HG02759 (cell line): Measurements from ENCODE around the gene OLFML1.
"Not testable (repeated sequence)": the region's sequence is repeated elsewhere in the genome, so short reads cannot be mapped to it uniquely, and the experiment has no call there.

Experiments
- ATAC-seq: cut with Tn5 transposase; IDR thresholded peaks from one replicate; pipeline ENCODE4 v1.9.1; 2021; ENCODE audit warnings: mild to moderate bottlenecking, moderate library complexity; ENCODE audit not compliant: unreplicated experiment

Gene OLFML1

DNA sequence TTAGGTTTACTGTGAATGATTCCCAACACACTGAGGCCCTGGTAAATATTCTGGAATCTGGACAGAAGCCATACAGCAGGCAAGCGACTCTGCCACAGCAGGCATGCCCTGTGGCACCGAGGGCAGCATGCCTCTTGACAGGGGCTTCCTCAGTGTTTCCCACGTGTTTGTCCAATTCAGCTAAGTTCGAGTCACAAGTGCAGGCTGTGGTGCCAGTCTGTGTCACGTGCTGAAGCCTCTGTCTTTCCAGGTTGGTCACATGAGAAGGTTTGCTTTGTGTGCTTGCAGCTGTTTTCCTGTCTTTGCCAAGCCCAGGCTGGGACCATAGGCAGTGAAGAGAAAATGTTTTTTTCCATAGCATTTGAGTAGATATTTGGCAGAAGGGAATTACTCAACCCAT is 26.1 kb downstream of the OLFML1 start:
- ATAC-seq, result no peak

DNA sequence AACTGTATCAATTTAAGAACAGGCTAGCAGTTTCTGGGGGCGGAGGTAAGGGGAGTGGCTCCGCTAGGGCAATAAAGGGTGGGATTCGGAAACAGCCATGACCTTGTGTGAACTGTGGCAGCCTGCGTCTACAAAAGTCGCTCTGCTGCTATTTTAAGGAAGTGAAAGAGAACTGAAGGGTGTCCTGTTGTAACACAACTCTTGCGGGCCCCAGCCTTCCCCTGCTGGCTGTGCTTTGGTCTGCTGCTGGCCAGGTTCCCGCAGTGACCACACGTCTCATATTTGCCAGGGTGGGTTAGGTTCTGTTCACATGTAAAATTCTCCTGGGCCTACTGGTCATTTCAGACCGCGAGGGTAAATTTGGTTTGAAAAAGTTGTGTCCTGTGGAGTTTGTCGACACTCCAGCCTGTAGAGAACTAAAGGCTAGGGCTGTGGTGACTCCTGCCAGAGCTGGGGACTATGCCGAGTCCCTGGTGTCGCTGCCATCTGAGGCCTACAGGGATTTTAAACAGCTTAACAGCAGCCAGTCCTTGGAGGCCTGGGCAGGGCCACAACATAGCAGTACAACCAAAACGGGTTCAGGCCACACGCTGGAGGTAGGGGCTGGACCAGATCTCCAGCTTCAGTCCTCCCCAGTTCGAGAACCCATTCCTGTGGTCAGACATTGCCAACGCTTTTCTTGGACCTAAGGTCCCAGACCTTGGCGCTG is 27.4 kb downstream of the OLFML1 start:
- ATAC-seq, result peak; percentile 67

DNA sequence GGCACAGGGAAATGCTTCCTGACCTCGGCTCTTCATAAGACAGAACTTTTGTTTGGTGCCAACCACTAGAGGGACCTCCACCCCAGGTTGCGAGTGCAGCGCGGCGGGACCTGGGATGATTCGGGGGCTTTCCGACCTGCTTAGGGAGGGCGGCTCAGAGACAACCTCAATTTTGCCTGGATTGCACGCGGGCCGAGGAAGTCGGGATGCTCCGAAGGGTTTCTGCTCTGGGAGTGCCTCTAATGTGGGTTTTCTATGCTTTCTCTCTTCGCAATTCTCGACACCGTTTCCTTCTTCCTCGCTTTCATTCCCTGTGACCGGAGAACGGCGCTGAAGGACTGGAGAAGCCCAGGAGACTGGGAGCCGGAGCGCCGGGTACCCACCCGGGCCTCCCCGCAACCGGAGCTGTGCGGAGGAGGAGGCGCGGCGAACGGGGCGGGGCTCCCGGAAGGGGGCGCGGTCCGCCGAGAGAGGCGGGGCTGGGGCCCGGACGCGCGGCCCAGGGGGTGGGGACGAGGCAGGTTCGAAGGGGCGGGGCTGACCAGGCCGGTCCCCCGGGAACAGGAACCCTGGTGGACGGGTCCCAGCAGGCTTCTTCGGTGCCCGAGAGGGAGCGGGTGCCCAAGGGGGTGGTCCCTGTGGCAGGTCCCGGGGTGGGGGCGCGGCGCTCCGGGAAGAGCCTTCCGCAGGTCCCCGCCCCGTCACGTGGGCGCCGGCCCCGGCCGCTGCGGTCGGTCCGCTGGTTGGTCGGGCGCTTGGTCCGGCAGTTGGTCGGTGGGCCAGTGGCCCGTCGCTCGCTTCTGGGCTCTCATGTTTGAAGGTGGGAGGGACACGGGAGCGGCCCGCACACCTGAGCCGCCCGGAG is 28.2 kb downstream of the OLFML1 start, which contains the start of gene PPFIBP2:
Gene PPFIBP2, plus strand, starts transcription at position 766 of the 865 bp plus-strand sequence. CDS start 35,477 bp downstream, outside the sequence.
- peak; percentile 75 for ATAC-seq

DNA sequence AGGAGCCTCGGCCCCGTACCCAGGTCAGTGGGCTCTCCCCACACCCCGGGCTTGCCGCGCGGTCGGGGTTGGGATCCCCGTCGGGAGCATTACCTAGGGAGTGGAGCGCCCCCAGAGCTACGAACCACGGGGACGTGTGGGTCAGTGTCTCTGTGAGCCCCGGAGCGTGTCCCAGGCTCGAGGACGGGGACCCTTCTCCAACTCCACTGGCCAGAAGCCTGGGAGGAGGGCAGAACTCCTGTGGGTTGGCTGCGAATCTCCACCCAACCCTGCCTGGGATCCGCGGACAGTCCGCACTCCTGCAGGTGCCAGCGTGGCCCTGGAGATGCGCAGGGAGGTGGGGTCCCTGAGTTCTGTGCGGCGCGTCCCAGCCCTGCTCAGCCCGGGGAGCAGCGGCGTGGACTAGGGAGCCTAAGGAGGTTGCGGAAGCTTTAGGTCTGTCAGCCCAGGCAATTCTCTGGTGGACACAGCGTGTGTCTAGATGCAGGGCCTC is 28.8 kb downstream of the OLFML1 start:
- ATAC-seq, result peak; percentile 6

DNA sequence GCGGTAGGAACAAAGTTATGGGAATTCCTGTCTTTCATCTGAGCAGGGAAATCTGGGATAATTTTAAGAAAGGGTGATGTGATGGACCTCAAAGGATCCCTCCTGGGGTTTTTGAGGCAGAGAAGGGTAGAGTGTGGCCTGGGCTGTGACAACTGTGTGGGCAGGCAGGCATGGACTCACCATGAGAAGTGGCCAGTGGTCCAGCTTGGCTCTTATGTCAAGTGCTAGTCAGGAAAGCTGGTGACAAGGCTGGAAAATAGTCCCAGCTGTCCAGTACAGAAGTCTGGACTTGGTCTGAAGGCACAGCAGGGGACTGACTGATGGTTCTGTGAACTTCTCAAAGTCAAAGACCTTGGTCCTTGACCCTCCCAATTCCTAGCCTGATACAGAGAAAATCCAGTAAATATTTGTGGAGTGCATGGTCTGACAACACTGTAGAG is 30.2 kb downstream of the OLFML1 start:
- ATAC-seq, result no peak

DNA sequence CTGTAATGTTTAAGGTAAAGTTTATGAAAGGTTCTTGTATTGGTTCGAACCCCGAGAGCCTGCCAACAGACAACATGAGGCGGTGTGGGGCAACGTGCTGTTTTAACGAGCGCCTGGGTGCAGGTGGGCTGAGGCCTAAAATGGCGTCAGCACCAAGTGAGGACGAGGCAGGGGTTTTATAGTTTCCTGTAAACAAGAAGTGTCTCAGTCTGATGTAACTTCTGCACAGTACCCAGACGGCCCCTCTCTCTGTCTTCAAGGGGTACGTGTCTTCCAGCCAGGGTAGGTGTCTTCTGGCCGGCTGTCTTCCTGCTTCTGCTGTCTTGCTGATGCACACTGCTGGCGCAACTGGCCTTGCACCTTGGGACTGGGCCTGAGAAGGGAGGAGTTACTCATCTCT is 31.2 kb downstream of the OLFML1 start:
- ATAC-seq, result no peak

DNA sequence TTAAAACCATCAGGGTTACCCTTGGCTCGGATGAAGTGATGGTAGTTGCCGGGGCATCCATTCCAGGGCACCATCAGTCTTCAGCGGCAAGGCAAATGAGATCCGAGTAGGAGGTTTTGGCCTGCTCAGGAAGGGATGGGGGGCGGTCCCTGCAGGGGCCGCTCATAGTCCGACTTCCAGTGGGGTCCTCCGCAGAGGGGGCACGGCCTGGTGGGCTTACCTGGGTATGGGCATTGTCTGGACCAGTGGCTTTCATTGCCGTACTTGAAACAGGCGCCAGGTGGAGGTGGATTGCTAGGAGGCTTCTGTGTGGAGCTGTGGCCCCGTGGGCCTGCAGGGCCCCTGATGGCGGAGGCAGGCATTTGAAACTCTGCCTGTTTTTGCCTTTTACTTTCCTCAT is 32.4 kb downstream of the OLFML1 start:
- not testable (repeated sequence) for ATAC-seq

DNA sequence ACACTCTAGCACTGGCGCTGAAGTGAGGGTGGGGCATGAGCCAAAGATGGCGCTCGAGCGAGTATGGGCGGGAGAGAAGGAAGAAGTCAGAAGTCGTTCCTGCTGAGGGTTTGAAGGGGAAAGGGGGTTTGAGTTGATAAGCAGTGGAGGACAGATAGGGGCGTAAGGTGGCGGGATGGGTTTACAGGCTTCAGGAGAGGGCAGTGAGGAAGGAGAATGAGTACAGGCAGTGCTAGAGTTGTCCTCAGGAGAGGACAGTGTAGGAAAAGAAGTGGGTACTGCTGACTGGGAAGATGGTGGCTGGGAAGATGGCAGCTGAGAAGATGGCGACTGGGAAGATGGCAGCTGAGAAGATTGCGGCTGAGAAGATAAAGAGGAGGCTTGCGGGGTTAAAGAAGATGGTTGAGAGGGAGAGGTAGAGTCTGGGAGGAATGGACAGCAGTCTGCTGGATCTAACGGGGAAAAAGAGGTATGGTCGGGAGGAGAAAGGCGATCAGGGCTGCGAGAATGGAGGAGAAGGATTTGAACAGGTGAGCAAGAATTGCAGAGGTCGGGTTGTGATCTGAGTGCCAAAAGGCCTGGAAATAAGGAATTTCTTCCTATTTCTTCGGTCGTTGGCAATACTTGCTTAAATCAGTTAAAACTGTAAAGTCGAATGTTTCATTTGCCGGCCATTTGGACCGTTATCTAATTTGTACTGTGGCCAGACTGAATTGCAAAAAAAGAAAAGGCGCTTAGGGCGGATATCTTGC is 33.7 kb downstream of the OLFML1 start:
- no peak for ATAC-seq

DNA sequence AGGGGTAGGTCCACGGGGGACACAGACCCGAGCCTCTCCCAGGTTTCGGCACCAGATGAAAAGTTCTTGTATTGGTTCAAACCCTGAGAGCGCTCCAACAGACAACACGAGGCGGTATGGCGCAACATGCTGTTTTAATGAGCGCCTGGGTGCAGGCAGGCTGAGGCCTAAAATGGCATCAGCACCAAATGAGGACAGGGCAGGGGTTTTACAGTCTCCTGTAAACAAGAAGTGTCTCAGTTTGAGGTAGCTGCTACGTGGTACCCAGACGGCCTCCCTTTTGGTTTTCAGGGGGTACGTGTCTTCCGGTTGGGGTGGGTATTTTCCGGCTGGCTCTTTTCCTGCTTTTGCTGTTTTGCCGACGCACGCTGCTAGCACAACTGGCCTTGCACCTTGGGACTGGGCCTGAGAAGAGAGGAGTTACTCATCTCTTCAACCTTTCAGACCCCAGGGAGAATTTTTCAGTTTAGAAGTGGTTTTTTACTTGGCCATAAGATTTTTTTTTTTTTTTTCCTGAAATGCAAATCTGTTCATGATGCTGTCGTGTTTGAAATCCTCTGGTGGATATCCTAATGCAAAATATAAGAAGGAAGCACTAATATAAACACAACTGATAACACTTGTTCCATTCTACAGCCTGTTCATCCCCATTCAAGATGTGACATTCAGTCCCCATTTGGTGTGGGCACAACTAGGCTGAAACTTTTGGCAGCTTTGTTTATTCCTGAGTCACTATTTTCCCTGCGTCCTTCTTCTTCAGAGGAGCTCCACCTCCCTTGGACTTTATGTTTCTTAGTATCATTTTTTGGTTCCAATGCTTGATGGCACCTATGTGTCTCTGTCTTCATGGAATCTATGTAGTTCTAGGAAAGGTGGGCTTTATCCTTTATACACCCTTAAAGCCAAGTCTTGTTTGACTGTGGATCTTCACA is 35.0 kb downstream of the OLFML1 start:
- peak; percentile 57 for ATAC-seq

DNA sequence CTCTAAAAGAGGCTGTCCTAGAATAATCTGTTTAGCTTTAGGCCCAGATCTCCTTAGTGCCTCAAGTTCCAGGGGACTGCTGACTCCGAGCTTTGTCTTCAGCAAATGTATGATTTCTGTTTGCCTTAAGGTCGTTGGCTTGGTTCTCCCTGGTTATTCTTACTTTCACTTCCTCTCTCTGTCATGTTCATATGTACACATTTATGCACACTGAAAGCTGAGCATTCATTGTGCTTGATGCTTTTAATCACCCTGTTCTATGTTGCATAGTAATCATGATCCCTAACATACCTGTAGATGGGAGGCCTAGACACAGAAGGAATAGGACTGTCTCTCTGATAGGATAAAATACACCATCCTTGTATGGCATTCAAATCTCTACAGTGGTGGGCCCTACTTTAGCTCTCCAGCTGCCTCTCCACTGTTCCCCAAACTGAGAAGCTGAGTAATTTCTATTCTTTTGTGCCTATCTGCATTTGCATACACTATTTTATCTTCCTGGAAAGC is 35.7 kb downstream of the OLFML1 start:
- peak; percentile 81 for ATAC-seq

DNA sequence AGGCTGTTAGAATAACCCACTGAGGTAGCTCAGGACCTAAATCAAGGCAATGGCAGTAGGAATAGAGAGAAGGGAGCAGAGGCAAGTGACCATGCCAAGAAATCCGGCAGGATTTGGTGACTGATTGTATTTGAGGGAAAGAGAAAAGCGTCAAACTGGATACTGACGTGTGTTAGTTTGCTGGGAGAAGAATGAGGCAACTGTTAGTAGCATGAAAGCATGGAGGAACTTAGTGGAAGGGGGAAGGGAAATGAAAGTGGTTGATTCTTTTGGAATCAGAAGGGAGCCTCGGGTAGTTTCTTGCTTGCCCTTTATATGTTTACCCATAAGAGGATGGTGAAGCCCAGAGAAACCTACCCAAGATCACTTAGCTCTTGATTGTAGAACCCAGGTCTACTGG is 36.8 kb downstream of the OLFML1 start:
- ATAC-seq, result no peak

DNA sequence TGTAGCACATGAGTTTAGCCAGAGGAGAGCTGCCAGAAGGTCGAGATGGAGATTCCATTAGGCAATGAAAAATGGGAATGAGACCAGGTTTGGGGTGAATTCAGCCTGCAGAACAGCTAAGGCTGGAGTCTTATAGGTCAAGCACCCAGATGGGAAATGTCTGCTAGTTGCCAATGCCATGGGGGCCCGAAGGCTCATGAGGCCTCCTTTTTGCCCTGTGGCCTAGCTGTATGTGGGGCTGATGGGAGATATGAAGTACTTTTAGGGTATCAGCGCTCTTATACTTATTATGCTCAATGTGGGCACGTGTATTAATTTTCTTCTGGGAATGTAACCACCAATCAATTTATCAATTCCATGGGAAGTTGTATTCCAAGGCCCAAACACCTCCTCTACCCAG is 37.2 kb downstream of the OLFML1 start:
- no peak for ATAC-seq

DNA sequence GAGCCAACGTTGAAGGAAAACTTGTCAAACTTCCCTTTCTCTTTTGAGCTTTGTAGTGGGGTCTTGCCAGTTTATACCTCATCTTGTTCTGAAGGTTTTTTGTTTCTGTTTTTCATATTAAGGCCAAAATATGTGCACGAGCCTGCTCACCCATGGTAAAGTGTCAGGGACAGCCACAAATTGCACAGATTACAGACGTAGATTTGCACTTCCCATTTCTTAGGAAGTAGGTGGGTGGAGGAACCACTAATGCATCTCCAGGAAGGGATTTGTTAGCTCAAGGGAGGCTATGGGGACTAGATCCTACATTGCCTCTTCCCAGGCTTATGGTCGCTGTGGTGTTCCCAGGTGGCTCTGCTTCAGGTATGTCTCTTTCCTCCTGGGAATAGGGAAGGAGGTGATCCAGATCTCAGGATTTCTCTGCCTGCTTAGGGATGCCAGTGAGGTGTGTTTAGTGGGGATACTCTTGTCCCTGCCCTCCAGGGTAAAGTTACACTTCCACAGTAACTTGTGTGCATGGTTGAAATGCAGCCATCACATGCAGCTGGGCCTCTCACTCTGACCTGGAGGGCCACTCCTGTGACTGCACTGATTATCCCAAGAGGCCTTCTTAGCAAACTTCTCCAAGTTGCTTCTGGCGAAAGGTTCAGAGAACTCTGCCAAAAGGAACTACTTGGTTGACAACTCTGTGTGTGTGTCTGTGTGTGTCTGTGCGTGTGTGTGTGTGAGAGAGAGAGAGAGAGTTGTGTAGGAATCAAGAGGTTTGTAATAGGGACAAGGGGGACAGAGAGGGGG is 38.3 kb downstream of the OLFML1 start:
- no peak for ATAC-seq

DNA sequence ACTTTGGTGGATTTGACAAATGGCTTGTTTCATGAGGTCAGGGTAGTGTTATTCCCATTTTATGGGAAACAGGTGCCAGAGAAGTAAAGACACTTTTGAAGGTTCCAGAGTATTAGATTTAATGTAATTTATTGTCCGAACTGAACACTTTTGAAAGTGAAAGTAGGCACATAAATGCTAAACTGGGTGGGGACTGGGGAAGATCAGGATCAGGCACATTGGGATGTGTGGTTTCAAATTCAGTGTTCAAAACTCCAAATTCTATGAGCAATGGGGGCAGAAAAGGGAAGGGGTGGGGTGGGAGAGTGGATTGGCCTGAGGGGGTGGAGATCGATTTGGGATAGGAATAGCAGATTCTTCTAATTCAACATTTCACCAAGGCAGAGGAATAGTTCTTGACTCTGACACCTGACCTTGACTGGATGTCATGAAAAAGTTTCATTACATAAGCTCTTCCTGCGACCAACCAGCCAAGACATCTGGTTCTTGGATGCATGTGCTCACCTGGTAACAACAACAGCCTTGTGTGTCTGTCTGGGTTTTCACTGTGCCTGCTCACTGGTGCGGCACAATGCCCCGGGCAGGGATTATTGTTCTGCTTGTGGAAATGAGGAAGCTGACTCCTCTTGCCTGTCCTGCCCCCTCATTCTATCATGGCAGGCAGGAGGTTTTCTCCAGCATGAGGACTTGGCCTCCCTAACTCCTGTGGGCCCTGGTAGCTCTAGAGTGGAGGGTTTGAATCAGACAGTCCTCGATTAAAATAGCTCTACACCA is 39.3 kb downstream of the OLFML1 start:
- ATAC-seq, result no peak

DNA sequence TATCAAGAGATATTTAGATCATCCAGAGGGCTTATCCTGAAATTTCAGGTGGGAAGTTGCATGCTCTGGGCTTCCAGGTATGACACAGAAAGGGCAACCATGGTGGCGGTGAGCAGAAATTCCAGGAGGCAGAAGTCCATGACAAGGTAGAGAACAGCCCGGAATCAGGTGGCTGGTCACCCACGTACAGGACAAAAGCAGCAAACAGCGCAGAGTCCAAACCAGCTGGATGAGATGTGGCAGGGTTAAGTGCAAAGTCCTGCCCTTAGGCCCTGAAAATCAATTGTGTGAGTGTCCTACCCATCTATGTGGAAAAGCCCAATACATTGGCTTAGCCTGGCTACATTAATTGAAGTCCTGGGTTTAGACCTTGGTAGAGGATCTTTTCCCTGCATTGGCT is 40.1 kb downstream of the OLFML1 start:
- no peak for ATAC-seq

DNA sequence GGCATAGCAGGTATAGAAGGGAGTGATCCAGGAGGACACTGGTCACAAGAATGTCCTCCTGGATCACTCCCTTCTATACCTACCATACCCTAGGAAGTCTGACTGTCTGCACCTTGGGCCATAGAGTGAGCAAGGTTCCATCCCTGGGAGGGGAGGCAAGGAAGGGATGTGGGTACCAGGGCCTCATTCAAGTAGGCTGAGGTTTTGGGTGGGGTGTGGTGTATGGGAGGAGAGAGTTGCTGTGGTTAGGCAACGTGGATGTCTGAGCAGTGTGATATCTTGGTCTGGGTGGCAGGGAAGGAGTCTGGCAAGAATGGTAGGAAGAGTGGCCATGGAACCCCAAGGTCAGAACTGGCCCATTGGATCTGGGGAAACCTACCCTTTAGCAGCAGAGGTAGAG is 41.7 kb downstream of the OLFML1 start:
- ATAC-seq, result no peak

DNA sequence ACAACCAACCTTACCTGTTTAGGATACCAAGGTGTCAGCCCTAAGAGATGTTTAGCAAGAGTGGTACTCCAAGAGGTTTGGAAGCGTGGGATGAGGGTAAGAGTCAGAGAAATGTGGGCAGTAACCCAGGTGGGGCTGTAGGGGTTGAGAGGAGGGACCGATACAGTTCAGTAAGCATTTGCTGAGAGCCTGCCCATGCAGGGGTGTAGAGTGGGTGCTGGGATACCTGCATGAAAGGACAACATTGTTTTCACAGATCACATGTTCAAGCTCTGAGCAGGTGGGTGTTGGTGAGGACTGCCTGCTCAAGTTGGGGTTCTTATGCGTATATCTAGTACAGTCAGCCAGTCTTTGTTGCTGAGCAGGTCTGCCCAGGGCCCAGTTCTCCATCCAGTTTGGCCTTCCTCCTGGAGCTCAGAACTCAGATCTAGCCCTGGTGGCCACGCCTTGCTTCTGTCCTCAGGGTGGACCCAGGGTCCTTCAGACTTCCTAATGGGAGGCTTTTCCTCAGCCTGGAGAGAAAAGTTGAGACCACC is 43.3 kb downstream of the OLFML1 start:
- ATAC-seq, result no peak

DNA sequence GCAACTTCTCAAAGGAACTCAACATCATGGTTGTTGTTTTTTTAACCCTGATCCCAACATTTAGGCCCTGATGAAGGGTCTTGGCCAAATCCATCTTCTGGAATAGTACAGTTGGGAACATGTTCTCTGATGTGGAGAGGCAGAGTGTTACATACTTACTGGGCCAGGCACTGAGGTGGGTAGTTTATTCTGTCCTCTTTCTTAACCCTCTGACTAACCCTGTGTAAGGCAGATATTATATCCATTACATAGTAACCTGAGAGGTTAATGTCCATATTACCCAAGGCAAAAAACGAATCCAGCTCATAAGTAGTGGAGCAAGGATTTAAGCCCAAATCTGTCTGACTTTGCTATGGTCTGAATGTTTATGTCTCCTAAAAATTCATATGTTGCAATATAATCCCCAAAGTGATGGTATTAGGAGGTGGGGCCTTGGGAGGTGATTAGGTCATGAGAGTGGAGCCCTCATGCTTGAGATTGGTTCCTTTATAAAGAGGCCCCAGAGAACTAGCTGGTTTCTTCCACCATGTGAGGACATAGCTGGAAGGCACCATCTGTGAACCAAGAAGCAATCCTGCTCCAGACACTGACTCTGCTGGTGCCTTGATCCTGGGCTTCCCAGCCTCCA is 44.8 kb downstream of the OLFML1 start:
- no peak for ATAC-seq
